ENCODE data around the gene EPHB6.

DNA sequence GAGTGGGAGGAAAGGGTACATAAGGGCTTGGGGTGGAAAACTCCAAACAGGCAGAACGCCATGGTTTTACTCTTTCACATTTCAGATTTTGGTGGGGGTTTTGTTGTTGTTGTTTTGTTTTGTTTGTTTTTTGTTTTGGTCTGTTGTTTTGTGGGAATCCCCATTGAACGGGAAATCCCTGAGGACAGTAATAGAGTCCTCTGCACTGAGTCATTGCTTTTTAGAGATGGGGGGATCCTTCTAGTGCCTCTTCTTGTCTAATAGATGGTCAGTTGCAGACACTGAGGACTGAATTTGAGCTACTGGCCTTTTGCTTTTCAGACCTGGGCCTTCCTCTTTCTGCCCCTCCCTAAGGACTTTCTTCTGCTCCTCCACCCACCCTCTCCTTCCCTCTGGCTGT is 58.7 kb downstream of the EPHB6 start:
- TF ChIP-seq, protein P1, sequence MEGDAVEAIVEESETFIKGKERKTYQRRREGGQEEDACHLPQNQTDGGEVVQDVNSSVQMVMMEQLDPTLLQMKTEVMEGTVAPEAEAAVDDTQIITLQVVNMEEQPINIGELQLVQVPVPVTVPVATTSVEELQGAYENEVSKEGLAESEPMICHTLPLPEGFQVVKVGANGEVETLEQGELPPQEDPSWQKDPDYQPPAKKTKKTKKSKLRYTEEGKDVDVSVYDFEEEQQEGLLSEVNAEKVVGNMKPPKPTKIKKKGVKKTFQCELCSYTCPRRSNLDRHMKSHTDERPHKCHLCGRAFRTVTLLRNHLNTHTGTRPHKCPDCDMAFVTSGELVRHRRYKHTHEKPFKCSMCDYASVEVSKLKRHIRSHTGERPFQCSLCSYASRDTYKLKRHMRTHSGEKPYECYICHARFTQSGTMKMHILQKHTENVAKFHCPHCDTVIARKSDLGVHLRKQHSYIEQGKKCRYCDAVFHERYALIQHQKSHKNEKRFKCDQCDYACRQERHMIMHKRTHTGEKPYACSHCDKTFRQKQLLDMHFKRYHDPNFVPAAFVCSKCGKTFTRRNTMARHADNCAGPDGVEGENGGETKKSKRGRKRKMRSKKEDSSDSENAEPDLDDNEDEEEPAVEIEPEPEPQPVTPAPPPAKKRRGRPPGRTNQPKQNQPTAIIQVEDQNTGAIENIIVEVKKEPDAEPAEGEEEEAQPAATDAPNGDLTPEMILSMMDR (IDR thresholded peaks at IDR 0.05 in 2 of 3, conservative IDR thresholded peaks at IDR 0.05 in 1 of 3; ENCODE audit: control insufficient read depth in 2 of 3, extremely low read depth in 1 of 3, insufficient read depth in 1 of 3, low read depth in 3 of 3, low read length in 3 of 3) = no peak
- TF ChIP-seq, protein P2, sequence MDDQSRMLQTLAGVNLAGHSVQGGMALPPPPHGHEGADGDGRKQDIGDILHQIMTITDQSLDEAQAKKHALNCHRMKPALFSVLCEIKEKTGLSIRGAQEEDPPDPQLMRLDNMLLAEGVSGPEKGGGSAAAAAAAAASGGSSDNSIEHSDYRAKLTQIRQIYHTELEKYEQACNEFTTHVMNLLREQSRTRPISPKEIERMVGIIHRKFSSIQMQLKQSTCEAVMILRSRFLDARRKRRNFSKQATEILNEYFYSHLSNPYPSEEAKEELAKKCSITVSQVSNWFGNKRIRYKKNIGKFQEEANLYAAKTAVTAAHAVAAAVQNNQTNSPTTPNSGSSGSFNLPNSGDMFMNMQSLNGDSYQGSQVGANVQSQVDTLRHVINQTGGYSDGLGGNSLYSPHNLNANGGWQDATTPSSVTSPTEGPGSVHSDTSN (IDR thresholded peaks at IDR 0.05; ENCODE audit: insufficient replicate concordance, low read depth, low read length) = no peak
- TF ChIP-seq JUND (IDR thresholded peaks at IDR 0.05; ENCODE audit: low read depth, low read length) (no peak), POLR2AphosphoS2 (IDR thresholded peaks at IDR 0.05; ENCODE audit: low read depth, low read length) (no peak), TCF7 (IDR thresholded peaks at IDR 0.05; ENCODE audit: borderline replicate concordance) (no peak), RCOR1 (conservative IDR thresholded peaks at IDR 0.05; ENCODE audit: low read depth, low read length) (no peak), CREB1 (IDR thresholded peaks at IDR 0.05; ENCODE audit: low read depth) (no peak), EZH2 (IDR thresholded peaks at IDR 0.05; ENCODE audit: borderline replicate concordance, control insufficient read depth, low read depth, low read length) (no peak)
- TF ChIP-seq, protein P3, sequence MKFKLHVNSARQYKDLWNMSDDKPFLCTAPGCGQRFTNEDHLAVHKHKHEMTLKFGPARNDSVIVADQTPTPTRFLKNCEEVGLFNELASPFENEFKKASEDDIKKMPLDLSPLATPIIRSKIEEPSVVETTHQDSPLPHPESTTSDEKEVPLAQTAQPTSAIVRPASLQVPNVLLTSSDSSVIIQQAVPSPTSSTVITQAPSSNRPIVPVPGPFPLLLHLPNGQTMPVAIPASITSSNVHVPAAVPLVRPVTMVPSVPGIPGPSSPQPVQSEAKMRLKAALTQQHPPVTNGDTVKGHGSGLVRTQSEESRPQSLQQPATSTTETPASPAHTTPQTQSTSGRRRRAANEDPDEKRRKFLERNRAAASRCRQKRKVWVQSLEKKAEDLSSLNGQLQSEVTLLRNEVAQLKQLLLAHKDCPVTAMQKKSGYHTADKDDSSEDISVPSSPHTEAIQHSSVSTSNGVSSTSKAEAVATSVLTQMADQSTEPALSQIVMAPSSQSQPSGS (IDR thresholded peaks at IDR 0.05; ENCODE audit: low read length) = no peak
